HG02981 (cell line): Measurements from ENCODE around the gene PDZK1IP1.
"Not testable (repeated sequence)": the region's sequence is repeated elsewhere in the genome, so short reads cannot be mapped to it uniquely, and the experiment has no call there.

Source experiments
- ATAC-seq: cut with Tn5 transposase; IDR thresholded peaks from one replicate; pipeline ENCODE4 v1.9.1; 2021; ENCODE audit warnings: mild to moderate bottlenecking, moderate library complexity; ENCODE audit not compliant: unreplicated experiment

The PDZK1IP1 gene

DNA sequence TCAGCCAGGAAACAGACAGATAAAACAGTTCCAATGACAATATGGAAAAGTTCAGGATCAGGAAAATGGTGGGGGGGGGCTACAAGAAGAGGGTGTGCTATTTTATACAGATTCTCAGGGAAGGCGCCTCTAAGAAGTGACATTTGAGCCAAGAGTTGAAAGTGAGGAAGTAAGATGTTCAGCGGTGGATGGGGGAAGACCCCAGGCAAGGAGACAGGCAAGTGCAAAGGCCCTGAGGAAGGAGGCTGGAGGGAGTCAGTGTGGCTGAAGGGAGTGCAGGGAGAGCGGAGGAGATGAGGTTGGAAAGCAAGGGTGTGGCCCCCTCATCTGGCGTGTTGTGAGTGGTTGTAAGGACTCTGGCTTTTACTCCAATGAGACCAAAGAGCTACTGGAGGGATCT, 8.4 kb upstream of the PDZK1IP1 start:
- ATAC-seq = no peak

DNA sequence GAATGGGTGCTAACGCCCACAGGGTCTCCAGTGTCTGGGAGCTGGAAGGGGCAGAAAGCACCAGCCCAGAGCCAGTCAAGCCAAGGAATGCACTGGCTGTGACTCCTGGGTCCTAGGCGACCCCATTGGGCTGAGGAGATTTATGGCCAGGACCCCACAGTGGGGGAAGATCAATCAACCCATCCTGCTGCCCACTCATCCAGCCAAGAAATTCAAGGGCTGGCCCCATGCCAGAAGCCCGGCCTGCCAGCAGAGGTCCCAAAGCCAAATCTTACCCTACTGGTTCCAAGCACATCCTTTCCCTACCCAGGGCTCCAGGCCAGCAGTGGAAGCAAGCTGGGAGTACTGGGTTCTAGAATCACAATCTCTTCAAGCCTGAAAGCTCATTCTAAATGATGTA, 6.8 kb upstream of the PDZK1IP1 start:
- no peak for ATAC-seq

DNA sequence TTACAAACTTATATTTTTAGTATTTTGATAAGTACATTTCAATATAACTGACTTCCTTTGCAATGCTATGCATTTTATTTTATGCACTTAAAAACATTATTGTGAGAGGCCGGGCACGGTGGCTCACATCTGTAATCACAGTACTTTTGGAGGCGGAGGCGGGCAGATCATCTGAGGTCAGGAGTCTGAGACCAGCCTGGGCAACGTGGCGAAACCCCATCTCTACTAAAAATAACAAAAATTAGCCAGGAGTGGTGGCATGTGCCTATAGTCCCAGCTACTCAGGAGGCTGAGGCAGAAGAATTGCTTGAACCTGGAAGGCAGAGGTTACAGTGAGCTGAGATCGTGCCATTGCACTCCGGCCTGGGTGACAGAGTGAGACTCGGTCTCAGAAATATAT, 6.1 kb upstream of the PDZK1IP1 start:
- not testable (repeated sequence) for ATAC-seq

DNA sequence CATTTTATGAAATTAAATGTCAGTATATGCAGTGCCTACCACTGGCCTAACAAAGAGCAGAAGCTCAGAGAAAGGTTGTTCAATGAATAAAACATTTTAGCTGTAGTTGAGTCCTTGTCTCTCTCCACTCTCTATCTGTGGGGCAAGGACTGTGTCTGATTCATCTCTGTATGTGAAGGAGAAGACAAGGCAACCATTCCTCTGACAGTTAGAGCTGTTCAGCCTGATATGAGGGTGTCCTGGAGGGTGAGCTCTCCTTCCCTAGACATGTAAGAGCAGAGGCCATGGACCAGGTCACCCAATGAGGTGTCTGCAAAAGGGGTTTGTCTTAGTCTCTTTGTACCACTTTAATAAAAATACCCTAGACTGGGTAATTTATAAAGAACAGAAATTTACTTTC, 4.5 kb upstream of the PDZK1IP1 start:
- ATAC-seq = no peak

DNA sequence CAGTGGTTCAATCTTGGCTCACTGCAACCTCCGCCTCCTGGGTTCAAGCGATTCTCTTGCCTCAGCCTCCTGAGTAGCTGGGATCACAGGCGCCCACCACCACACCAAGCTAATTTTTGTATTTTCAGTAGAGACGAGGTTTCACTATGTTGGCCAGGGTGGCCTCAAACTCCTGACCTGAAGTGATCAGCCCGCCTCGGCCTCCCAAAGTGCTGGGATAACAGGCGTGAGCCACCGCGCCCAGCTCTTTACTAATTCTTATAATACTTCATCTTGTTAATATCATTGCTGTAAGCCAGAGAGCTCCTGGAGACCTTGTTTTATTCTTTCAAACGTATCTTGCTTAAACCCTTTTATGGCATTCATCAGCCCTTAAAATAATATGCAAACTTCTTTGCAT, 3.7 kb upstream of the PDZK1IP1 start:
- ATAC-seq = not testable (repeated sequence)

DNA sequence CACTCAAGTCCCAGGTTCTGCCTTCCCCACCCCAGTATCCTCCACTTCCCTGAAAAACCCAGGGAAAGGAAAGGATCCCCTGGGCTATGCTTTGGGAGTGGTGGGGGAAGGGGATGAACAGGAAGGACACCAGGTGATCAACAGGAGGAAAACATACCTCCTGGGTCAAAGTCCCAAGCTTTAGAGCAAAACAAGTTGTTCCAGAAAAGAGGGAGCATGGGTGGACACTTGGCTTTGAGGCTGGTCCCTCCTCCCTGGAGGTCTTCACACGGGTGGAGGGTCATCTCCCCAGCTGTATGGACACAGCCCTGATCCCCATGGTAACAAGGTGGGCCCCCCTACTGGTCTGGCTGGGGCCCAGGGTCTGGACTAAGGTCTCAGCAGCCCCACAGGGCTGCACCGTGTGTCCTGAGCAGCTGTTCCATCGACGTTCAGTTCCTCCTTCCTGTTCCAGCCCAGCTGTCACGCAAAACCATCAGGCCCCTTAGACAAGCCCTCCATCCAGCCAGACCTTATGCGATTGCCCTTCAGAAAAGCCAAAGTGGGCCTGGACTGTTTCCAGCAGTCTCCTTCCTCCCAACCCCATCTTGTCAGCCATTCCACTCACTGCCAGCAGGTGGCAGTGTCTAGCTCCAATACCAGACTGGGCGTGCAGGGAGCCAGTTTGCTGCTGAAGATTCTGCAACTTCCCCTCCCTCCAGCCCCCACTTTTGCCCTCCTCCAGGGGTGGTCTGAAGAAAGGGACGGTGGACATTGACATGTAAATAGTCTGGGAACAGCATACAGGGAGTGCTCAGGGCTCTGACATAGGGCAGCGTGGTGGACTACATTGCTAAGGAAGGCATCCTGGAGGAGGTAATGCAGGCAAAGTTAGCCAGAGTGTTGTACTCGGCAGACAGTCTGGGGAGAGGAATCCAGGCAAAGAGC, 2.9 kb upstream of the PDZK1IP1 start:
- no peak for ATAC-seq

DNA sequence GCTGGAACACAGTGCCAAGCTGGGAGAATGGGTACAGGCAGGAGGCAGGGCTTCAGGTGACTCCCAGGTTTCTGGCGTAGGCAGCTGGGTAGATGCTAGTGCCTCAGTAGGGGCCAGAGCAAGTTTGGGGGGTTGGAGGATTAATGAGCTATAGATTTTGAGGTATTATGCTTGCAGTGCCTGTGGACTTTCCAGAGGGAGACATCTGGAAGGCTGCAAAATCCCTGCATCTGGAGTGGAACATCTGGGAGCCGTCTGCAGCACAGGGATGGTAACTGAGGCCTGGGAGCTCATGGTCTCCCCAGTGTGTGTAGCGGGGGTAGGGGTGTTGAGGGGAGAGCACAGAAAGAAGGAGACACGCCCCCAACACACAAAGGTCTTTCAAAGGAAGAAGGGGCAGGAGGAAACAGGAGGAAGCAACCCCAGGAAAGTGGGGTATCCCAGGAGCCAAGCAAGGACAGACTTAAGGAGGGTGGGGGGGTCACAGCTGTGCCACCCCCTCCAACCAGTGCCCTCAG, 2.2 kb upstream of the PDZK1IP1 start:
- ATAC-seq = no peak

DNA sequence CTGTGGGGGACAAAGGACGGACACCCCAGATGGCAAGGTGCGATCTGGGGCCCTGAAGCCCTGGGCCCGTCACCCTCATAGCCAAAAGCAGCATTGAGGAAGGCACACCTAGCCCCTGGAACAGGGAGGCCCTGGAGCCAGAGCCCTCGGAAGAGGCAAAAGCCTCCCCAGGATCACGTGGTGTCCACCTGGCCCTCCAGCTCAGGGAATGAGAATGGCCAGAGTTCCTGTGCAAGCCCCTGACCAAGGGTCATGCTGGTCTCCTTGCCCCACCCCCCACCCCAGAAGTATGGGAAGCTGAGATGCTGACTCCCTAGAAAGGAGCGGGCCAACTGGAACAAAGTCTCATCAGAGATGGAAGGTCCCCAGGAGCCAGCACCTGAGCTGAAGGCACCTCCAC, 1.0 kb upstream of the PDZK1IP1 start:
- no peak for ATAC-seq

DNA sequence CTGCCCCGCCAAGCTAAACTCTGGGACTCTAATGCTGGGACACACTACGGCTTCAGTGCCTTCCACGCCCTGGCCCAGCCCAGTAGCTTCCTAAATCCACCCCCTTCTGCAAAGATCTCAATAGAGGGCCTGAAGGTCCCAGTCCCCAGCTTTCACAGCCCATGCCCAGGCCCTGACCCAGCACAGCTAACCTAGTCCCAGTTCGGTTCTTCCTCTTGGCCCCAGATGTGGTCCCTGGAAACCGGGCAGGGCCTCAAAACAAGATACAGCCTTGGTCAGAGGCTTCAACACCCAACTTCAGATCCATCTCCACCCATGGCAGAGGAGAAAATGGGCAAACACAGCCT, 646 bp upstream of the PDZK1IP1 start:
- no peak for ATAC-seq

DNA sequence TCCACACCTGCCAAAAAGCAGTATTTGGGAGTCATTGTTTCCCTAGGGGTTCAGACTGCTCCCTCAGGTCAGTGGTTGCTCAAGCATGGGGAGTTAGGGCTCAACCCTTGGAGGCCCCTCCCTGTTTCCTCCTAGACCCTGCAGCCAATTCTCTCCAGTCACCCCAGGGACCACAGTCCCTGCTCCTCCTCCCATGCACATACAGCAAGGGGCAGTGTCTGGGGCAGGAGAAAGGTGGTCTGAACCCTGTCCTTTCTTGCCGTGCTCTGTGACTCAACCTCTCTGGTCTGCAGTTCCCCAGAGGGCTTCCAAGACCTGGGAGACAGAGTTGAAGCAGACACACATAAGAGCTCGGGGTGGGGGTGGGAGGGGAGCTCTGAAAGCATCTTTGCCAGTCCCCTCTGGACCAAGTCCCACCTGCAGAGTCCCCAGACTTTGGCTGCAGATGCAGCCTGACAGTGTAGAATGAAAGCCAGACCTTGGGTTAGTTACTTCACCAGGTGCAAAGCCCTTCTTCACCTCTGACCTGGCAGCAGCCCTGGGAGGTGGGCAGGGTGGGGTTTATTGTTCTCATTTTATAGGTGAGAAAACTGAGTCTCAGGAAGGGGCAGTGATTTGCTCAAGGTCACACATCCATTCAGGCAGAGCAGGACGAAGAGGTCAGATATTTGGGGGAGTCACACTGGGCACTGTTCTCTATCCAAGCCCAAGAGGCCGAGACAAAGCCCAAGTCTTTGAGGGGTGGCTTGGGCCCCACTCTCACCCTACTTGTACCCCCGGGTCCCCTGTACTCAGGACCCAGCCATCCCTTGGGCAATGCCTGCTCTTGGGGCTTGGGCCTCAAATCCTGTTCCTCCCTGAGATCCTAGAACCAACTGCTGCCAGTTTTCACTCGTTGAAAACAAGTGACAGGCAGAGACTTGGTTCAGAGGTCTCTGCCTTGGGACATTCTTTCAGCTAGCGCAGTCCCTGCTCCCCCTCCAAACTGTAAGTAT, 748 bp downstream of the PDZK1IP1 start:
- ATAC-seq = no peak

DNA sequence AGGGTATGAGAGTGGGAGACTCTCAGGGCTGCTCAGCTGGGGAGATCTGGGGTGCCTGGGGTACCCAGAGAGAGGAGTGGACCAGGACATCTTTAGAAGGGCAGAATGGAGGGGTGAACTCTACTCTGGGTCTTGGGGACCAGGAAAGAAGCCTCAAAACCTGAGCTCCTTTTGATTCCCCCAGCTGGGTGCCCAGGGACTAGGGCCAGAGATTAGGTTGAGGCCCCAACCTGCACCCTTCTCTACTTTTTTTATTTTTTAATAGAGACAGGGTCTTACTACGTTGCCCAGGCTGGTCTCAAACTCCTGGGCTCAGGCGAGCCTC, 1.9 kb downstream of the PDZK1IP1 start:
- no peak for ATAC-seq

DNA sequence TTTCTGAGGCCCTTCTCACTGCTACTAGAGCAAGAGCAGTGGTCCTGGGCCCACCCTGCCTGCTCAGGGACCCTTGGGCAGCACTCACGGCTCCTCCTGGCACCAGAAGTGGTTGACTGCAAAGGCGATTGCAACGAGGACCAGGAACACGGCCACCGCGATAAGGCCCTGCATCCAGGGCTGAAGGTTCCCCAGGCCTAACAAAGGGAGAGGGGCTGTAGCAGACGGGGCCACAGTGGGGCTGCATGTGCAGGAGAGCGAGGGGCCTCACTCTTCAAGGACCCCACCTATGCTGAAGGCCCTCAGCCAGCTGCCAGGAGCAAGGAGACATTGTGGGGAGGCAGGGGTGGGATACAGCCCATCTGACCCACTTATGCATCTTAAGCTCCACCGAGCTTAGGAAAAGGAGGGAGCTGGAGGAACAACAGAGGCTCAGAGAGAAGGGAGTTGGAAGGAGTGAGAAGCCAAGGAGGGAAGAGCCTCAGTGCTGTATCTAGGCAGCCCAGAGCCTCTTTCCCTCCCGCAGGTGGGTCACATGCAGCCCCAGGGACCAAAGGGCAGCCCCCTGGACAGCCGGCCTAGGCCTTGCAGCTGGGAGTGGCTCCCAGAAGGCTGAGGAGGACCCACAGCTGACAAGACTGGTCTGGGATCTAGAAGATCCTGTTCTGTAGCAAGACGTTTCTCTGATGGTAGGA, 2.5 kb downstream of the PDZK1IP1 start:
- no peak for ATAC-seq

DNA sequence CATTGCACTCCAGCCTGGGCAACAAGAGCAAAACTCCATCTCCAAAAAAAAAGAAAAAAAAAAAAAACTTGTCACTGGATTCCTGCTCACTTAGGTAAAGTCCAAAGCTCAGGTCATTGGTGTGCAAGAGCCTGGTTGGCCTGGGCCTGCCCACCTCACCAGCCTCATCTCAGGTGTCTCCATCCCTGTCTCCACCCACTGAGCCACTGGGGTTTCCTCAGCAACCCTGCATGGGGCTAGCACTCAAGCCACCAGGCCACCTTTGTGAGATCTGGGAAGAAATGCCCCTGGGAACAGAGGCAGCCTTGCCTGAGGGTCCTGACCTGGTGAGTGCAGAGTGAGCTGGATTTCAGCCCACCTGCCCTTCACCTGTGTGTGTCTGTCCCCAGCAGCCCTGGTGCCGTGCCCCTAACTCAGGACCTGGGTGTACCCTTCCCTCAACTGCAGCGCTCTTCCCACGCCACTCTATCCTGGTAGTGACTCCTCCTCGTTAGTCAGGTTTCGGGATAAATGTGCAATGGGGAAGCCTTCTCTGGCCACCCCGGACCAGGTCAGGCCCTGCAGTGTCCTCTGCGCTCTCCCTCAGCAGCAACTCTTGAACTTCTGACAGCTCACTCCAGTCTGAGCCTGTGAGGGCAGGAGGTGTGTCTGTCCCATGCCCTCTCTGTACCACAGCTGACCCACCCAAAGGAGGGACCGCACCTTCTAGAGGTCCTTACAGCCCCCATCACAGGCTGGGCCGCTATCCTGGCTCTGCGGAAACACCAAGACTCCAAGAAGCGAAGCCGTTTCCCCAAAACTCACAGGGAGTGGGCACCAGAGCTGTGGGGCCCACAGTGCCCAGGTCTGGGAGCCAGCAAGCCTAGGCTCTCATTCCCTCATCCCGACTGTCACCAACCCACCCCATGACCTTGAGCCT, 3.3 kb downstream of the PDZK1IP1 start:
- no peak for ATAC-seq

DNA sequence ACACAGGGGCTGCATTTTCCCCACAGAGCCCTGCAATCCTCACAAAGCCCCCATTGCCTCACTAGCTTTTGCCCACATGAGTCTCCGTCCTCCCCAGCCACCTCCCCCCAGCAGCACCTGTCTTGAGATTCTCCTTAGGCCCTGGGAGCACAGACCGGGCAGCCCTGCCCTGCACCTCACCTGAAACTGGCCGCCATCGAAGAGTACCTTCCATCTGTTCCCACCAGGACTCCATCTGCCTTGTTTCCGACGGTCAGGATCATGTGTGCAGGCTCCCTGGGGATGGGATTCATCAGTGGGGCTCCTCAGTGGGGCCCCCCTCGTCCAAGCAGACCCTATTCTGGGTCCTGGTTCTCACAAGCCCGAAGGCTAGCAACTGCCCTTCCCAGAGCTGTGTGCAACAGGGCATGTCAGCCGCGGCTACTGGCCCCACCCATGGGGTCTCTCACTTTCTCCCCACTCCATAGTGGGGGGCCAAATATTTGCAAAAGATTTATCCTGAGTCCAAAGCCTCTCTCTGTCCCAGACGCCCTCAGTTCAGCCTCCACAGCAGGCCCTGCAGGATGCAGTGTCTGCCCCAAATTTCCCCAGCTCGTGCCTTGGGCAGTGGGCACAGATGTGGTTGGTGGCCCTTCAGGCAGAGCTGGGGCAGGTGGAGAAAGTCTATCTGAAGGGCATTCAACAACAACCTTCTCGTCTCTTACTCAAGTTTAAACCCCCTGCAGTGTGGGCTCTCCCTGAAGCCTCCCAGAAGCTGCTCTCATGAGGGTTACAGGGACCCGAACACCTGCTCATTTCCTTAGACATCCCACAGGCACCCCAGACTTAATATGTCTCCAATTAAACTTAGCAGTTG, 4.8 kb downstream of the PDZK1IP1 start:
- no peak for ATAC-seq

DNA sequence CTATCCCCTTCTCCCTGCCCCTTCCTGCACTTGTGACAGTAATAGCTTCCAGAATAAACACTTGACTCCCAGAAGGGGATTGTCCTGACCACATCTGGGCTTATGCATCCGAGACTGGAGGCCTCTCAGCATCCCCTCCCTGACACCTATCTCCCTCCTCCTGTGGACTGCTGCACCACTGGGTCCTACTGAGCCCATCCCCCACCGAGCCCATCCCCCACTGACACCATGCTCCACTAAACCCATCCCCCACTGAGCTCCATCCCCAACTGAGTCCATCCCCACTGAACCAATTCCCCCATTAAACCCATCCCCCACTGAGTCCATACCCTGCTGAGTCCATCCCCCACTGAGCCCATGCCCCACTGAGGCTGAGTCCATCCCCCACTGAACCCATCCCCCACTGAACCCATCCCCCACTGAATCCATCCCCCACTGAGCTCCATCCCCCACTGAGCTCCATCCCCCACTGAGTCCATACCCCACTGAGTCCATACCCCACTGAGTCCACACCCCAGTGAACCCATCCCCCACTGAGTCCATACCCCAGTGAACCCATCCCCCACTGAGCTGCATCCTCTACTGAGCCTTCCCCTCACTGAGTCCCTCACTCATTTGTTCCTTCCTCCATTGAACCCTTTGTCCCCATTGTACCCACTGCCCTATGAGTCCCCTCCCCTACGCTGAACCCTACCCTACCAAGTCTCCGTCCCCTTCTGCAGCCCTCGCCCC, 5.6 kb downstream of the PDZK1IP1 start:
- ATAC-seq = no peak

DNA sequence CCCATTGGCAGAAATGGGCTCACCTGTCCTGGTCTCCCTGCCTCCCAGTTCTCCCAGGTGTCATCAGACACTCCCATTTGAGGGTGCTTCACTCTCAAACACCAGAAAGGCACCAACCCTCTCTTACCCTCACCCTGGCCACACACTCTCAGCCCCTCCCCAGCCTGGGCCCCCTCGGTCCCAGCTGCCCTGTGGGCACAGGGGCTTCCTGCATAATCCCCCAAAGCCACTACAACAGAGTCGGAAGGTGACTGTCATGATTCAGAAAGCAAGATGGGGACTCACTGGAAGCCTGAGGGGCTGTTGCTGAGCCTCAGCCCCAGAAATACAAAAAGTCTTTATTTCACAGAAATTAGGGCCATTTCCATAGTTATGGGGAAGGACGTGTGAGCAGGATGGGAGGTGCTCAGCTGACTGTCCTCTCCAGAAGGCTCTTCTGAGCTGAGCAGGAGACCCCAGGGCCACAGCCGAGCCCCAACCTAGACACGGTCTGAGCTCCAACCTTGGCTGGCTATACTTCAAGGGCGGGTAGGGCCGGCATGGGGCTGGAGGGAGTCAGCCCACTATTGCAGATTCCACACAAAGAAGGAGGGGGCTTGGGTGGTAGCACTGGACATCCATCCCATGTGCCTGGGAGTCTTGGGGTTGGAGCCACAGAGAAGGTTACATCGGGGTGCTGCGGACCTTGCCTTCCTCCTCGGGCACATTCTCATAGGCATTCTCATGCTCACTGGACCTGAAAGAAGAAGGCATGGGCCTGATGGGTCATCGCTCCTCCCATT, 6.3 kb downstream of the PDZK1IP1 start:
- no peak for ATAC-seq

DNA sequence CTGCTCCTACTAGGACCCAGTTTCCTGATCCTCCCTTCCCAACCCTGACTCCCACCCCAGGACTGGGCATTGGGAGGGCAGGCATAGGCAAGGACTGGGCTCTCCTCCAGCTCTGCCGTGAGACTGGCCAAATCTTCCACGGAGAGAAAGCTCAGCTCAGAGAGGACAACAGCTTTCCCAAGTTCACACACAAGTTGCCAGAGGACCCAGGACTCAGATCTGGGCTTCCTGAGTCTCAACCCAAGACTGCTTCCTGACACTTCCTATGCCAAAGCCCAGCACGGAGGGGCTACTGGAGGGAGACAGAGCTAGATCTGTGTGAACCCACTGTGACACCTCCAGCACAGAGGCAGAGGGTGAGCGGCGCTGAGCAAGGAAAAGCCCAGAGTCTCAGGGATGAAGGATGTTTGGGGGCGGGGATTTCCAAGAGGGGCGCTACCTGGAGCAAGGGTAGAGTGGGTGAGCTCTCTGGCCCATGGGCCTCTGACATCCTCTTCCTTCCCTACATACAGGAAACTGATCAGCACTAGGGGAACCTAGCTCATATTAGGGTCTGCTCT, 7.1 kb downstream of the PDZK1IP1 start:
- no peak for ATAC-seq
